Central memory CD8-positive, alpha-beta T cell (primary cell): ENCODE data around the gene PUS10.
A peak's percentile ranks its signal among the peaks of the same experiment; 100 is the strongest.
"Not testable (repeated sequence)": the region's sequence is repeated elsewhere in the genome, so short reads cannot be mapped to it uniquely, and the experiment has no call there.

Experiments used
- ATAC-seq: fragments of 150-1000 bp; cut with Tn5 transposase; replicated peaks from 2 replicates; pipeline ENCODE4 v1.10.0; 2022; ENCODE audit warnings: mild to moderate bottlenecking, moderate FRiP score, moderate number of reproducible peaks; ENCODE audit not compliant: poor library complexity, severe bottlenecking; ENCODE audit errors: extremely low read depth
- DNase-seq, 2 donors: peaks; one replicate each; pipeline ENCODE4 v3.0.0; 2021; ENCODE audit warnings: low spot score in 2 of 2
- H3K27ac Mint-ChIP-seq: one replicate; pipeline ENCODE4 v1.8.0; 2022; ENCODE audit warnings: low read depth, mild to moderate bottlenecking, moderate library complexity, mixed read lengths
- H3K27me3 Mint-ChIP-seq: one replicate; pipeline ENCODE4 v1.8.0; 2022; ENCODE audit warnings: mixed read lengths
- H3K36me3 Mint-ChIP-seq: one replicate; pipeline ENCODE4 v1.8.0; 2022; ENCODE audit warnings: mild to moderate bottlenecking, moderate library complexity, mixed read lengths; ENCODE audit not compliant: insufficient read depth
- H3K4me1 Mint-ChIP-seq: one replicate; pipeline ENCODE4 v1.8.0; 2022; ENCODE audit warnings: mixed read lengths
- H3K4me3 Mint-ChIP-seq: one replicate; pipeline ENCODE4 v1.8.0; 2022; ENCODE audit warnings: mild to moderate bottlenecking, moderate library complexity, mixed read lengths
- H3K9me3 Mint-ChIP-seq: one replicate; pipeline ENCODE4 v1.8.0; 2022; ENCODE audit warnings: mixed read lengths

PUS10 gene, protein sequence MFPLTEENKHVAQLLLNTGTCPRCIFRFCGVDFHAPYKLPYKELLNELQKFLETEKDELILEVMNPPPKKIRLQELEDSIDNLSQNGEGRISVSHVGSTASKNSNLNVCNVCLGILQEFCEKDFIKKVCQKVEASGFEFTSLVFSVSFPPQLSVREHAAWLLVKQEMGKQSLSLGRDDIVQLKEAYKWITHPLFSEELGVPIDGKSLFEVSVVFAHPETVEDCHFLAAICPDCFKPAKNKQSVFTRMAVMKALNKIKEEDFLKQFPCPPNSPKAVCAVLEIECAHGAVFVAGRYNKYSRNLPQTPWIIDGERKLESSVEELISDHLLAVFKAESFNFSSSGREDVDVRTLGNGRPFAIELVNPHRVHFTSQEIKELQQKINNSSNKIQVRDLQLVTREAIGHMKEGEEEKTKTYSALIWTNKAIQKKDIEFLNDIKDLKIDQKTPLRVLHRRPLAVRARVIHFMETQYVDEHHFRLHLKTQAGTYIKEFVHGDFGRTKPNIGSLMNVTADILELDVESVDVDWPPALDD

DNA sequence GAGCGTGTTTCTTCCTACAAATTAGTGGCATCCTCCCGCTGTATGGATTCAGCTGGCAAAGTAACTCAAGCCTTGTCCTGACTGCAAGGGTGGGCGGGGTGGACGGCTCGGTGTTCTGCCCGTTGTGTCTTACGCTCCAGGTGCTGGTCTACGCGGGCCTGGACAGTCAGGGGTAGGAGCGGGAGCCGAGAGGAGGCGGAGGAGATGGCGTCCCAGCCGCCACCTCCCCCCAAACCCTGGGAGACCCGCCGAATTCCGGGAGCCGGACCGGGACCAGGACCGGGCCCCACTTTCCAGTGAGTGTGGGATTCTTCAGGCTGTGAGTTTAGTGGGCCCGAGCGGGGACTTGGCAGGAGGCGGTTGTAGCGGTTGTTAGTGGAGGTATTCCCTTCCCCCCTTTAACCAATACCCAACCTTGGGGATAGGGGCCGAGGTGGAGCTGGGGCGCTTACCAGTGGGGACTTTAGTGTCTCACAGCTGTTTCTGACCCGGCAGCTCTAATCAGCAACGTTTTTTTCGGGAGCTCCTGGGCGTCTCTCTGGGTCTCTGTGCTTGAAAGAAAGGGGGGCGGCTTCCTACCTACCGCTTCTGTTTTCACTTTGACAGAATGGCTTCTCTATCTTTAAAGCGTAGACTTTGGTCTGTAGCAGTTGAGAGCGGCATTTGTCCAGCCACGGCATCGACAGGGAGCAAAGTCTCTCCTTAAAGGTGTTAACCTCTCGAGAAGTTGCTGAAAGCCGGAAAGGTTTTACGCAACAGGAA, at the start of gene PUS10, which contains the start of gene PEX13:
Gene PUS10, minus strand, starts transcription at position 700 of the 762 bp plus-strand sequence. CDS start 6,365 bp downstream, outside the sequence.
Gene PEX13, plus strand, starts transcription at position 165 of the 762 bp plus-strand sequence. Its CDS starts 40 bp downstream, at position 205.
- H3K4me3 Mint-ChIP-seq = peak within 1 kb of the TSS; percentile 98
- peak within 1 kb of the TSS; percentile 96 for H3K27ac Mint-ChIP-seq
- peaks cover 30% of the 10 kb centered on the region for H3K4me1 Mint-ChIP-seq
- peak; percentile 23 to 24 for DNase-seq
- no peaks in the 10 kb centered on the region for H3K9me3 Mint-ChIP-seq
- H3K36me3 Mint-ChIP-seq = peaks cover 24% of the 10 kb centered on the region
- no peaks in the 10 kb centered on the region for H3K27me3 Mint-ChIP-seq
- peak; percentile 82 for ATAC-seq

DNA sequence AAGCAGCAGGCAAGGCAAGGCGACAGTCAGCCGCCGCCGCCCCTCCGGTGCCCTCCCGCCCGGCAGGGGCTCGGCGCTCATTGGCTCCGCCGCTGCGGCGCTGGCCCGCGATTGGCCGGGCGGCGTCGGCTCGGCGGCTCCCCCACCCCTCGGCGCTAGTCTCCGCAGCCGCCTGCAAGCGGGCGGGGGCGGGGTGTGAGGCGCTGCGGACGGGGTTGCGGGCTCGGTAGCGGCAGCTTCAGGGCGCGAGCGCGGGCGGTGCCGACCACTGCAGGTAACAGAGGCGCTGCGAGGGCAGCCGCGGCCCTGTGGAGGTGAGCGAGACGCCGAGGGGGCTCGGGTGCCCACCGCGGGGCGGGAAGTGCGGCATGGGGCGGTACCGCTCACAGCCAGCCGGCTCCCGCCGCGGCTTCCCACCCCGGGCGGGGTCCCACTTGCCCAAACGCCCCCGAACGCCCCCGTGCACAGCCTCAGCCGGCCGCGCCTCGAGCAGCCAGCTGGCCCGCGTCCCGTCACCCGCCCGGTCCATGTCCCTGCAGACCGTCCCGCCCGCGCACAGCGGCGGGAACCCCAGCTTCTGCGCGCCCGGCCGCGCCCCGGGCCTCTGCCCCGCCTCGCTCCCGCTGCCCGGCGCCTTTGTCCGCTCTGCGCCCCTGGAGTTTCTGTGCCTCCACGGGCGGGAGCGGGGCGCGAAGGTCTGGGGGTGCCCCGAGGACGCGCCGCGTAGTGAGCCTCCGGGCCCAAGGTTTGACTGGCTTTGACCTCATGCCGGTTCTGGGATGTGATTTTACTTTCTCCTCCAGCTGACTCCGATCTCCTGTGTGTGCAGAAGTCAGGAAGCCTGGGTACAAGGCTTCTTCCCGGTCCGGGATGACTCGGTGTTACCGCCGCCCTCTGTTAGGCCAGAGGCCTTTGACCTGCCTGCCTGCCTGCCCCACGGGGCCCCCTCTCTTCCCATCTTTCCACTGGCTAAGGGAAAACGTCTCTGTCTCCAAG, 48.0 kb upstream of the PUS10 start, which contains the start of gene SANBR:
Gene SANBR, plus strand, starts transcription at position 158 of the 996 bp plus-strand sequence. CDS start 4,480 bp downstream, outside the sequence.
- ATAC-seq = peak; percentile 97
- DNase-seq = peak; percentile 66 to 70
- H3K27ac Mint-ChIP-seq = peak within 1 kb of the TSS; percentile 82
- peaks cover 2% of the 10 kb centered on the region for H3K36me3 Mint-ChIP-seq
- H3K4me1 Mint-ChIP-seq = peaks cover 11% of the 10 kb centered on the region
- H3K9me3 Mint-ChIP-seq = no peaks in the 10 kb centered on the region
- H3K4me3 Mint-ChIP-seq = peak within 1 kb of the TSS; percentile 85
- H3K27me3 Mint-ChIP-seq = no peaks in the 10 kb centered on the region

DNA sequence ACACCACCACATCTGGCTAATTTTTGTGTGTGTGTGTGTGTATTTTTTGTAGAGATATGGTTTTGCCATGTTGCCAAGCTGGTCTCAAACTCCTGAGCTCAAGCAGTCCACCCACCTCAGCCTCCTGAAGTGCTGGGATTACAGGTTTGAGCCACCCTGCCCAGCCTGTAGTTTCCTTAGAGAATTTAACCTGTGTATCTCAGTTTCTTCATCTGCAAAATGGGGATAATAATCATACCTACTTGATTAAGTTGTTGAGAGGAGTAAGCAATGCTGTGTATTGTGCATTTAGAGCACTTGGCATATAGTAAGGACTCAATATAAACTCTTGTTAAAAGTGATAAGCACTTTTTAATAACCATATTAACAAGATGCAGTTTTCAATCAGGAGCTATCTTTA, 41.3 kb upstream of the PUS10 start:
- no peaks in the 10 kb centered on the region for H3K27me3 Mint-ChIP-seq
- ATAC-seq (no peak), DNase-seq (no peak)
- no peaks in the 10 kb centered on the region for H3K9me3 Mint-ChIP-seq
- H3K36me3 Mint-ChIP-seq = peaks cover 11% of the 10 kb centered on the region
- H3K27ac Mint-ChIP-seq = no peak overlapping the region
- no peak overlapping the region for H3K4me3 Mint-ChIP-seq
- no peaks in the 10 kb centered on the region for H3K4me1 Mint-ChIP-seq

DNA sequence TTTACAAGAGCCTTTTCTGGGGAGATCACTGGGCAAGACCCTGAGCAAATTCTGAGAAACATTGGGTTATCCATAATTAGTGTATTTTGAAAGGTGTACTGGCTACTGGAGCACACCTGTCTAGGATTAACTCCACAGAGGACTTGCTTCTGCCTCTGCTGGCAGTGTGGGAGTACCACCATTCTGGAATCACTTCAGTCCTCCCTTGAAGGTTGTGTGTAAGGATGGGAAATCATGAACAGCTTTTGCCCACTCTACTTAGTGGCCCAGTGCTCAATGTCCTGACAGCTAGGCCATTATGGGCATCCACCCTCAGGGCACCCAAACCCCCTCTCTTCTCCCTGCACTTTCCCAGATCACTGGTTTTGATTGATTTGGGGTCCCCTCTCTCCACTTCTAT, 39.5 kb upstream of the PUS10 start:
- no peak for ATAC-seq

DNA sequence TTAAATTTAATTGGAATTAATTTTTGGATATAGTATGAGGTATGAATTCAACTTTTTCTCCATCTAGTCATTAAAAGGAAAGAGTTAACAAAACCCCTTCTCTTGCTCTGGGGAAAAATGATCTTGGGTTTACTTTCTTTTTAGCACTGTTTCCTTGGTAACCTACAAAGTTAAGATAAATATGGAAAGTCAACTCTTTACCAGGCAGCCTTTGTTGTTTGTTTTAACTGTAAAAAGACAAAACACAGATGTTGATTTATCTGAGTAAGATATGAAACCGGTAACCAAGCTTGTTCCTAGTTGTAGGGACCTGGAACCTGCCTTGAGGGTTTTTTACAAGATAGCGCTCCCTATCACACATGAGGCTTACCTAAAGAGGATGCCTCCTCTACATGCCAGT, 37.5 kb upstream of the PUS10 start:
- Mint-ChIP-seq H3K36me3 (peaks cover 17% of the 10 kb centered on the region), H3K4me1 (no peaks in the 10 kb centered on the region), H3K4me3 (no peak overlapping the region), H3K9me3 (no peaks in the 10 kb centered on the region), H3K27ac (peak overlapping the region; percentile 38), H3K27me3 (no peaks in the 10 kb centered on the region)
- ATAC-seq (no peak), DNase-seq (no peak)

More for the DNA sequence above, 39.5 kb upstream of the PUS10 start:
- no peaks in the 10 kb centered on the region for H3K4me1 Mint-ChIP-seq
- H3K9me3 Mint-ChIP-seq = no peaks in the 10 kb centered on the region
- DNase-seq = no peak
- H3K4me3 Mint-ChIP-seq = no peak overlapping the region
- no peak overlapping the region for H3K27ac Mint-ChIP-seq
- no peaks in the 10 kb centered on the region for H3K27me3 Mint-ChIP-seq
- H3K36me3 Mint-ChIP-seq = peaks cover 11% of the 10 kb centered on the region

DNA sequence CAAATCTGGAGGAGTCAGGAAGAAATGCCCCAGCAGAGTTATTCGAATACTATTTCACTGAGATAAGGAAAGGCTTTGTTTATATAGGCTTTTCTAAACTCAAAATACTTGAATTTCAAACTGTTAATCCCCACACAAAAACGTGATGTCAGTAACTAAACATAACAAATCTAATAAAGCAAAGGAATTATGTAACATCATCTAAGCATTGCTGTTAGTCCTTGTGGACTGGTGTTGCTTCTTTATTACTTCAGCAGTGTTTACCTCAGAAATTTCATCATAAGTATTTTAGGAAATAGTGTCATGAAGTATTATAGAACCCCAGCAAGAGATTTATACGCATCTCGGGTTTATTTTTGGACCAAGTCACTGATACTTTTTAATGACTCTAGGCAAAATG, 27.9 kb upstream of the PUS10 start:
- H3K36me3 Mint-ChIP-seq = peaks cover 35% of the 10 kb centered on the region
- DNase-seq (no peak), ATAC-seq (no peak)
- no peaks in the 10 kb centered on the region for H3K27me3 Mint-ChIP-seq
- no peaks in the 10 kb centered on the region for H3K9me3 Mint-ChIP-seq
- no peak overlapping the region for H3K4me3 Mint-ChIP-seq
- H3K4me1 Mint-ChIP-seq = peaks cover 15% of the 10 kb centered on the region
- no peak overlapping the region for H3K27ac Mint-ChIP-seq

DNA sequence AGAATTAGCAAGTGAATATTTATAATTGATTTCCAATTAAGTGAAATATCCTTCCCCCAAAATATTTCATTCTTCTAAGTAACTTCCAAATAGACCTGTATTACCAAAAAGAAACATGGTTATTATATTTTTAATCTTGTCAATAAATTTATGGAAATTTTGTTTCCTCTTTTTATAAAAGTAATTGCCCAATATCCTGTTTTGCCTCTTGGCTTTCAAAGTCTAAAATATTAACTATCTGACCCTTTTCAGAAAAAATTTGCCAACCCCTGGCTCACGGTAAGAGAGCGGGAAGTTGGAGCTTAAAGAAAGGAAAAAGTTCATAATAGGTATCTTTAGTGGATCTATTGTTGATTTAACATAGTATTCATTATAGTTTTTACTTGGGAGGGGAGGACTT, 27.2 kb upstream of the PUS10 start:
- no peaks in the 10 kb centered on the region for H3K27me3 Mint-ChIP-seq

DNA sequence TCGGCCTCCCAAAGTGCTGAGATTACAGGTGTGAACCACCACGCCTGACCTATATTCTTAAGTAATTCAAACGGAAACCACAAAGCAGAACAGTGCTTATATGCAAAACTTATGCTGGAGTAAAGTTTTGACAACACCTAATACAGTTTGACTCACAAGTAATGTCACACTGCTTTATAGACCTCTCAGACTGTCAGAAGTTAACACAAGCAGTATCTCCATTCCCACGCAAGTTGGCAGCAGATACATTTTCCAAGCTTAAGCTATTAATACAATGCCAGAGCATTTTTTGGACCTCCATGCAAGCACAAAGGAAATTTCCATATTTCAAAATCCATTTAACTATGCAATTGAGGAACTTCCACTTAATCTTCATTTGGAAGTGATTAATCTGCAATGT, 26.6 kb upstream of the PUS10 start:
- Mint-ChIP-seq H3K27me3 (no peaks in the 10 kb centered on the region), H3K27ac (peak overlapping the region; percentile 64), H3K4me3 (no peak overlapping the region), H3K9me3 (no peaks in the 10 kb centered on the region), H3K4me1 (peaks cover 21% of the 10 kb centered on the region), H3K36me3 (peaks cover 29% of the 10 kb centered on the region)
- DNase-seq (no peak), ATAC-seq (no peak)

More for the DNA sequence above, 27.2 kb upstream of the PUS10 start:
- no peaks in the 10 kb centered on the region for H3K9me3 Mint-ChIP-seq
- no peak overlapping the region for H3K4me3 Mint-ChIP-seq
- peaks cover 33% of the 10 kb centered on the region for H3K36me3 Mint-ChIP-seq
- no peak for DNase-seq
- H3K27ac Mint-ChIP-seq = no peak overlapping the region
- H3K4me1 Mint-ChIP-seq = peaks cover 18% of the 10 kb centered on the region
- ATAC-seq = no peak

DNA sequence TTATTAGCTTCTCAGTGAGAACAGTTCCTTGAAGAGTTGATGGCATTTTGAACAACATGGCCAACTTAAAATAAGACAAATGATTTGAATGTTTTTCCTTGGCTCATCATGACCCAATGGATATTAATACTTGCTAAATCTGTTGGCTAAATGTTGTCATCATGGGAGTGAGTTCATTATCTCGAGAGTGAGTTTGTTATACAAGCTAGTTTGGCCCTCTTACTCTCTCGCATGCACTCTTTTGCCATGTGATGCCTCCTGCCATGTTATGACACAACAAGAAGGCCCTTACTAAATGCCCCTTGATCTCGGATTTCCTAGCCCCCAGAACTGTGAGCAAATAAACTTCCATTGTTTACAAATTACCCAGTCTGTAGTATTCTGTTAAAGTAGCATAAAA, 24.8 kb upstream of the PUS10 start:
- Mint-ChIP-seq H3K4me1 (peaks cover 21% of the 10 kb centered on the region), H3K9me3 (no peaks in the 10 kb centered on the region), H3K36me3 (peaks cover 18% of the 10 kb centered on the region), H3K27ac (no peak overlapping the region), H3K4me3 (no peak overlapping the region), H3K27me3 (no peaks in the 10 kb centered on the region)
- DNase-seq (no peak), ATAC-seq (no peak)

DNA sequence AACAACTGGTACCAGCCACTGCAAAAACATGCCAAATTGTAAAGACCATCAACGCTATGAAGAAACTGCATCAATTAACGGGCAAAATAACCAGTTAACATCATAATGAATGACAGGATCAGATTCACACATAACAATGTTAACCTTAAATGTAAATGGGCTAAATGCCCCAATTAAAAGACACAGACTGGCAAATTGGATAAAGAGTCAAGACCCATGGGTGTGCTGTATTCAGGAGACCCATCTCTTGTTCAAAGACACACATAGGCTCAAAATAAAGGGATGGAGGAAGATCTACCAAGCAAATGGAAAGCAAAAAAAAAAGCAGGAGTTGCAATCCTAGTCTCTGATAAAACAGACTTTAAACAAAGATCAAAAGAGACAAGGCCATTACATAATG, 18.6 kb upstream of the PUS10 start:
- DNase-seq, ATAC-seq, H3K4me3 Mint-ChIP-seq, H3K9me3 Mint-ChIP-seq, H3K27ac Mint-ChIP-seq, H3K27me3 Mint-ChIP-seq: not testable (repeated sequence)
- Mint-ChIP-seq H3K36me3 (peaks cover 19% of the 10 kb centered on the region), H3K4me1 (peaks cover 20% of the 10 kb centered on the region)

DNA sequence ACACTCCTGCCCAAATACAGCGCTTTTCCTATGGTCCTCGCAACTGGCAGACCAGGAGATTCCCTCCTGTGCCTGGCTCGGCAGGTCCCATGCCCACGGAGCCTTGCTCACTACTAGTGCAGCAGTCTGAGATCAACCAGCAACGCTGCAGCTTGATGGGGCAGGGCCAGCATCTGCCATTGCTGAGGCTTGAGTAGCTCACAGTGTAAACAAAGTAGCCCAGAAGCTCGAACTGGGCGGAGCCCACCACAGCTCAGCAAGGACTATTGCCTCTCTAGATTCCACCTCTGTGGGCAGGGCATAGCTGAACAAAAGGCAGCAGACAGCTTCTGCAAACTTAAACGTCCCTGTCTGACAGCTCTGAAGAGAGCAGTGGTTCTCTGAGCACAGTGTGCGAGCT, 16.5 kb upstream of the PUS10 start:
- not testable (repeated sequence) for H3K27me3 Mint-ChIP-seq, DNase-seq, H3K4me1 Mint-ChIP-seq, ATAC-seq, H3K4me3 Mint-ChIP-seq, H3K27ac Mint-ChIP-seq, H3K9me3 Mint-ChIP-seq
- H3K36me3 Mint-ChIP-seq = peaks cover 20% of the 10 kb centered on the region

DNA sequence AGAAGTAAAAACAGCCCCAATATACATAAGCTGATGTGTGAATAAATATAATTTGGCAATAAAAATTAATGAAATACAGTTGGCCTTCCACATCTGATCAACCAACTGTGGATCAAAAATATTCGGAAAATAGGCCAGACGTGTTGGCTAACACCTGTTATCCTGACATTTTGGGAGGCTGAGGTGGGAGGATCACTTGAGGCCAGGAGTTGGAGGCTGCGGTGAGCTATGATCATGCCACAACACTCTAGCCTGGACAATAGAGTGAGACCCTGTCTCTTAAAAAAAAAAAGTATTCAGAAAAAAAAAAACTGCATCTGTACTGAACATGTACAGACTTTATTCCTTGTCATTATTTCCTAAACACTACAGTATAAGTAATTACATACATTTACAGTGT, 11.5 kb upstream of the PUS10 start:
- H3K27ac Mint-ChIP-seq = no peak overlapping the region
- ATAC-seq = no peak
- peaks cover 25% of the 10 kb centered on the region for H3K36me3 Mint-ChIP-seq
- no peak for DNase-seq
- no peak overlapping the region for H3K4me3 Mint-ChIP-seq
- no peaks in the 10 kb centered on the region for H3K9me3 Mint-ChIP-seq
- H3K4me1 Mint-ChIP-seq = peaks cover 13% of the 10 kb centered on the region
- H3K27me3 Mint-ChIP-seq = no peaks in the 10 kb centered on the region
